MG63 (cell line): ENCODE results near the gene SAPCD2. TPM values are rescaled to one million over a fixed set of nuclear protein-coding genes. Genes with fewer than 3 reads are reported as not detected.

Experiments used
- DNase-seq: peaks from one replicate; pipeline ENCODE4 v3.0.0-alpha.2; 2020
- H3K27me3 ChIP-seq: fragments of 250-450 bp; sonication (Bioruptor Pico); 2 replicates; pipeline ENCODE4 v1.5.1; 2020; ENCODE audit warnings: mild to moderate bottlenecking, moderate library complexity
- H3K36me3 ChIP-seq: fragments of 250-450 bp; sonication (Bioruptor Pico); 2 replicates; pipeline ENCODE4 v1.5.1; 2020; ENCODE audit warnings: mild to moderate bottlenecking, moderate library complexity
- H3K4me3 ChIP-seq: fragments of 250-450 bp; sonication (Bioruptor Pico); 2 replicates; pipeline ENCODE4 v1.5.1; 2020; ENCODE audit warnings: mild to moderate bottlenecking, moderate library complexity
- H3K9me3 ChIP-seq: fragments of 250-450 bp; sonication (Bioruptor Pico); 2 replicates; pipeline ENCODE4 v1.5.1; 2020; ENCODE audit warnings: mild to moderate bottlenecking, moderate library complexity
- total RNA-seq: library from RNA; depleted of rRNA; stranded (reverse); fragments of >200 nt; shearing (Covaris generic); gene quantifications from 2 replicates; pipeline ENCODE4 v1.2.3, GENCODE V29; 2014; ENCODE audit warnings: low replicate concordance

Gene SAPCD2
- total RNA-seq, 1 experiment from 2014 or later, result 32.5 TPM

DNA sequence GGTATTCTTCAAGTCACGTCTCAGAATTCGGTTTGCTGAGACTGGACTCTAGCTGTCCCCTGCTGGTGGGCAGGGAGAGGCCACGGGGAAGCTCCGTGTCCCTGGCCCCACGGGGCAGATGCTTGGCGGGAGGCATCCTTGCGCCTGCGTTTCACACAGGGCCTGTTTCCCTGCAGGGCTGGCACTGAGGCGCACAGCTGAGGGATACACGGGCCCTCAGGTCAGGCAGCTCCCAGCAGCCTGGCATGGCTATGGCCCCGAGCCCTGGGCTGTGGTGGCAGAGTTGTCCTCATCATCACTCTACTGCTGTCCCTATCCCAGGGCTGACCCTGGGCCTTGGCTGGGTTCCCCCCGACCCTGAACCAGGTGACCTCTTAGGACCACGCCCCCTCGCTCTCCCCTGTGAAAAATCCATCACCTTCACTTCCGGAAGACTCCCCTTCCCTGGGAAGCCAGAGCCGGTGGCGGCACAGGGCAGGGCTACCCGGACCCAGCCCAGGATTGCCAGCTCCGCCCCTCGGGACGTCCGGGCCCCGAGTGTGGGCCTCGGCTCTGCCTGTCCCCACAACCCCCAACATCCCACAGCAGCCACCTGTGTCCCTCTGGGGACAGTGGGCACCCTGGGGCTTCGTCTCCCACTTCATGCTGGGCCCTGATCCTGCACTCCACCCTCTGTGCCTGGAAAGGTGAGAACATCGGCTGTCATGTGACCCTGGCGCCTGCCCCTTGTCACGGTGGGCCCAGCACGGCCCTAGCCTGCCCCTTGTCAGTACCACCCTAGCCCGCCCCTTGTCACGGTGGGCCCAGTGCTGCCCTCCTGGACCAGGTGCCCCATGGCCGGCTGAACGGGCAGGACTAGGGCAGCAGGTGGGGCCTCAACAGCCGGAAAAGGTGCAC, 39.1 kb upstream of the SAPCD2 start:
- Histone ChIP-seq H3K9me3 (no peaks in the 10 kb centered on the region), H3K27me3 (no peaks in the 10 kb centered on the region), H3K36me3 (peaks cover 14% of the 10 kb centered on the region), H3K4me3 (no peak overlapping the region)
- DNase-seq, result no peak

DNA sequence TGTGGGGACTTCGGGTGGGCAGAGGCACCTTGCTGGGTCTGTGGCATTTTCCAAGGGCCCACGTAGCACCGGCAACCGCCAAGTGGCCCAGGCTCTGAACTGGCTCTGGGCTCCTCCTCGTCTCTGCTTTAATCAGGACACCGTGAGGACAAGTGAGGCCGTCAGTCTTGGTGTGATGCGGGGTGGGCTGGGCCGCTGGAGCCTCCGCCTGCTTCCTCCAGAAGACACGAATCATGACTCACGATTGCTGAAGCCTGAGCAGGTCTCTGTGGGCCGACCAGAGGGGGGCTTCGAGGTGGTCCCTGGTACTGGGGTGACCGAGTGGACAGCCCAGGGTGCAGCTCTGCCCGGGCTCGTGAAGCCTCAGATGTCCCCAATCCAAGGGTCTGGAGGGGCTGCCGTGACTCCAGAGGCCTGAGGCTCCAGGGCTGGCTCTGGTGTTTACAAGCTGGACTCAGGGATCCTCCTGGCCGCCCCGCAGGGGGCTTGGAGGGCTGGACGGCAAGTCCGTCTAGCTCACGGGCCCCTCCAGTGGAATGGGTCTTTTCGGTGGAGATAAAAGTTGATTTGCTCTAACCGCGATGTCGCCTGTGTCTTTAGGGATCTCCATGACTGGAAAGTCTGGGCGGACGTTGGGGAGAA, 38.4 kb upstream of the SAPCD2 start:
- peaks cover 17% of the 10 kb centered on the region for H3K36me3 ChIP-seq
- no peak for DNase-seq
- no peaks in the 10 kb centered on the region for H3K27me3 ChIP-seq
- no peaks in the 10 kb centered on the region for H3K9me3 ChIP-seq
- H3K4me3 ChIP-seq, result no peak overlapping the region

DNA sequence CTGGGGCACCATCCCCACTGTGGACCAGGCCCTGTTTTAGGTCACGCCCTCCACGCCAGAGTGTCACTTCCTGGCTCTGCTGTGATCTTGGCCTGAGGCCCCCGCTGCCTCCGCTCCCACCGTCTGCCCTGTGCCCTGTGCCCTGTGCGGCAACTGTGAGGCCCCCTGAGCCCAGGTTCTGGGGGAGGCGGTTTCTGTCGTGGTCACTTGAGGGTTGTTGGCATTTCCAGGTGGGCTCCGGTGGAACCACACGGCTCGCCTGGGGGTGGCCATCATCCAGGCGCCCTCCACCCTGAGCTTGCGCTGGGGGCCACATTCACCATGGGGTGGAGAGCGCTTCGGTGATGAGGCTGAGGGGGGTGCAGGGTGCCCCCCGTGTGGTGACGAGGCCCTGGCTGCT, 37.6 kb upstream of the SAPCD2 start:
- no peak overlapping the region for H3K4me3 ChIP-seq
- no peaks in the 10 kb centered on the region for H3K9me3 ChIP-seq
- no peak for DNase-seq
- peaks cover 16% of the 10 kb centered on the region for H3K36me3 ChIP-seq
- no peaks in the 10 kb centered on the region for H3K27me3 ChIP-seq

DNA sequence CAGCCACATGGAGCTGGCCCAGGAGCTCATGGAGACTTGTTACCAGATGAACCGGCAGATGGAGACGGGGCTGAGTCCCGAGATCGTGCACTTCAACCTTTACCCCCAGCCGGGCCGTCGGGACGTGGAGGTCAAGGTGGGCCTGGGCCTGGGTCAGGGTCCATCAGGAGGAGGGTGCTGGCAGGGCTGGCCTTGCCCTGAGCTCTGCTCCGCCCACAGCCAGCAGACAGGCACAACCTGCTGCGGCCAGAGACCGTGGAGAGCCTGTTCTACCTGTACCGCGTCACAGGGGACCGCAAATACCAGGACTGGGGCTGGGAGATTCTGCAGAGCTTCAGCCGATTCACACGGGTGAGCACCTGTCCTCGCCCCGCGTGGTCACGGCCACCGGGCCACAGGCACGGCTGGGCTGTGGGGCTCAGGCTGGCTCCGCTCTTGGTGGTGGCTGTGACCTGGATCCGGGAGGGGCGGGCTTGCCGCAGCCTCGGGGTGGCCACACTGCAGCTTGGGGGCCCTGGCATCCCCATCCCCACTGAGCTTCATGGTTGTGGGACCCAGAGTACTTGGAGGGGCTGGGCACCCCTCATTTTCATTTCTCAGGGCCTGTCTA, 37.1 kb upstream of the SAPCD2 start:
- Histone ChIP-seq H3K4me3 (no peak overlapping the region), H3K36me3 (peaks cover 11% of the 10 kb centered on the region), H3K27me3 (no peaks in the 10 kb centered on the region), H3K9me3 (no peaks in the 10 kb centered on the region)
- no peak for DNase-seq

DNA sequence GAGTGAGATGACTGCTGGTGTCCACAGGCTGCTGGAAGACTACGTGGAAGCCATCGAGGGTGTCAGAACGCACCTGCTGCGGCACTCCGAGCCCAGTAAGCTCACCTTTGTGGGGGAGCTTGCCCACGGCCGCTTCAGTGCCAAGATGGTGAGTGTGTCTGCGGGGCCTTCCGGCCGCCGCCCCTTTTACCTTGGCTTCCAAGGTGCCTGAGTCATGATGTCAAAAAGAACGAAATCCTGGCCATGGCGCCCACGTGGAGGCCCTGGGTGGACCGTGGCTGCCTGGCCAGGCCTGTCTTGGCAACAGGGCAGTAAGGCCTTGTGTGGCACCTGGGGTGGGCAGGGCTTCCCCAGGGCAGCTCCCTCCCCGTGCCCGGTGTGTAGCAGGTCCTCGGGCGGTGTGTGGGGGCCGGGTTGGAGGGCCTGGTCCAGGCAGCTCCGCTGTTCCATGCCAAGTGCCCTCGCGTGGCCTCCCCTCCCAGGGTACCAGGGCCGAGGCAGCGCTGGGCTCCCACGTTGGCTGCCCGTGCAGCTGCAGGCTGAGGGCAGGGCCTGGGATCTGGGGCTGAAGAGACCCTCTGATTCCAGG, 36.4 kb upstream of the SAPCD2 start:
- Histone ChIP-seq H3K27me3 (no peaks in the 10 kb centered on the region), H3K36me3 (peaks cover 11% of the 10 kb centered on the region), H3K4me3 (no peak overlapping the region), H3K9me3 (no peaks in the 10 kb centered on the region)
- no peak for DNase-seq

DNA sequence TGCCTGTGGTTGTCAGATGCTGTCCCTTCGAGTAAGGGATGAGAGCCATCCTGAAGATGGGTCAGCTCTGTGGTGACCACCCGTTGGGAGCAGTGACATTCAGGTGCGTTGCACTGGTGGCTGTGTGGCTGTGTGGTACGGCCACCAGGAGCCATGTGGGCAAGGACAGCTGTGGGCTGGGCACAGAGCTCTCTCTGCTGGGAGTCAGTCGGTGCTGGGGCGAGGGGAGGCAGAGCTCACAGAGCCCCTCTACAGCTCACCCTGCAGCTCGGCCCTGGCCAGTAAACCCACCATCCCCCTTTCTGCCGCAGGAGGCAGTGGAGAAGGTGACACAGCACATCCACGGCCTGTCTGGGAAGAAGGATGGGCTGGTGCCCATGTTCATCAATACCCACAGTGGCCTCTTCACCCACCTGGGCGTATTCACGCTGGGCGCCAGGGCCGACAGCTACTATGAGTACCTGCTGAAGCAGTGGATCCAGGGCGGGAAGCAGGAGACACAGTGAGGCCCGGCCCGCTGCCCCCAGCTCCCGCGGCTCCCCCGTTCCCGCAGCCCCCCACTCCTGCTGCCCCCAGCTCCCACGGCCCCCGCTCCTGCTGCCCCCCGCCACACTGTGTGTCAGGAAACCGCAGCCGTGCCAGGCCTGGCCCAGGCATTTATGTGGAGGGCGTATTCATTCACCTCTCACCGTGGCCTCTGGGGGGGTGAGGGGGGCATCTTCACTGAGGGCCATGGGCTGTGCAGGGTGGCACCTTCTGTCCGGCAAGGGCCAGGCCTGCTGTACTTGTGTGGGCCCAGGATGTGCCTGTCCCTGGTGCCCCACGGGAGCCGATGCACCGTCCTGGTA, 35.7 kb upstream of the SAPCD2 start:
- Histone ChIP-seq H3K36me3 (peaks cover 17% of the 10 kb centered on the region), H3K27me3 (no peaks in the 10 kb centered on the region), H3K4me3 (no peak overlapping the region), H3K9me3 (no peaks in the 10 kb centered on the region)
- no peak for DNase-seq

DNA sequence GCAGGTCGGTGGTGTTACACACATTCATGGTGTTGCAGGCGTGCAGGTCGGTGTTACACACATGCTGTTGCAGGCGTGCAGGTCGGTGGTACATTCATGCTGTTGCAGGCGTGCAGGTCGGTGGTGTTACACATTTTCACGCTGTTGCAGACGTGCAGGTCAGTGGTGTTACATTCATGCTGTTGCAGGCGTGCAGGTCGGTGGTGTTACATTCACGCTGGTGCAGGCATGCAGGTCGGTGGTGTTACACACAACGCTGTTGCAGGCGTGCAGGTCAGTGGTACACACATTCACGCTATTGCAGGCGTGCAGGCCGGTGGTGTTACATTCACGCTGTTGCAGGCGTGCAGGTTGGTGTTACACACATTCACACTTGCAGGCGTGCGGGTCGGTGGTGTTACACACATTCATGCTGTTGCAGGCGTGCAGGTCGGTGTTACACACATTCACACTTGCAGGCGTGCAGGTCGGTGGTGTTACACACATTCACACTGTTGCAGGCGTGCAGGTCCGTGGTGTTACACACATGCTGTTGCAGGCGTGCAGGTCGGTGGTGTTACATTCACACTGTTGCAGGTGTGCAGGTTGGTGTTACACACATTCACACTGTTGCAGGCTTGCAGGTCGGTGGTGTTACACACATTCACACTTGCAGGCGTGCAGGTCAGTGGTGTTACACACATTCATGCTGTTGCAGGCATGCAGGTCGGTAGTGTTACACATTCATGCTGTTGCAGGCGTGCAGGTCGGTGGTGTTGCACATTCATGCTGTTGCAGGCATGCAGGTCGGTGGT, 33.0 kb upstream of the SAPCD2 start:
- Histone ChIP-seq H3K27me3 (no peaks in the 10 kb centered on the region), H3K9me3 (no peaks in the 10 kb centered on the region), H3K4me3 (no peak overlapping the region), H3K36me3 (peaks cover 24% of the 10 kb centered on the region)
- DNase-seq, result no peak

DNA sequence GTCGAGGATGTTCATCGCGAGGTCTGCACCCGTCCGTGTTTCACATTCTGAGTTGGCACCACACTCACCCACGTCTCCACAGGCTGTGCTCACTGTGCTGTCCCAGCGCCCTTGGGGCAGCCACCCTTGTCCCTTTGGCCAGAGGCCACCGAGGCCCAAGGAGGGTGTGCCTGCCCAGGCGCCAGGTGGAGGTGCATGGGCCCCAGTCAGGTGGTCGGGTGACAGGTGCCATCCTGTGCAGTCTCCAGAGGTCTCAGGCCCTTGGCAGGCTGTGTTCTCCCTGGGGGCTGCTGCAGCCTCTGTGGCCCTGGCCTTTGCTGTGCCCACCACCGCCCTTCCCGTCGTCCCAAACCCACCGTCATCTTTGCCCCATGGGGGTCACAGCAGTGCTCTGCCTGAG, 28.9 kb upstream of the SAPCD2 start:
- DNase-seq, result no peak
- peaks cover 33% of the 10 kb centered on the region for H3K36me3 ChIP-seq
- no peak overlapping the region for H3K4me3 ChIP-seq
- H3K27me3 ChIP-seq, result no peaks in the 10 kb centered on the region
- H3K9me3 ChIP-seq, result no peaks in the 10 kb centered on the region

DNA sequence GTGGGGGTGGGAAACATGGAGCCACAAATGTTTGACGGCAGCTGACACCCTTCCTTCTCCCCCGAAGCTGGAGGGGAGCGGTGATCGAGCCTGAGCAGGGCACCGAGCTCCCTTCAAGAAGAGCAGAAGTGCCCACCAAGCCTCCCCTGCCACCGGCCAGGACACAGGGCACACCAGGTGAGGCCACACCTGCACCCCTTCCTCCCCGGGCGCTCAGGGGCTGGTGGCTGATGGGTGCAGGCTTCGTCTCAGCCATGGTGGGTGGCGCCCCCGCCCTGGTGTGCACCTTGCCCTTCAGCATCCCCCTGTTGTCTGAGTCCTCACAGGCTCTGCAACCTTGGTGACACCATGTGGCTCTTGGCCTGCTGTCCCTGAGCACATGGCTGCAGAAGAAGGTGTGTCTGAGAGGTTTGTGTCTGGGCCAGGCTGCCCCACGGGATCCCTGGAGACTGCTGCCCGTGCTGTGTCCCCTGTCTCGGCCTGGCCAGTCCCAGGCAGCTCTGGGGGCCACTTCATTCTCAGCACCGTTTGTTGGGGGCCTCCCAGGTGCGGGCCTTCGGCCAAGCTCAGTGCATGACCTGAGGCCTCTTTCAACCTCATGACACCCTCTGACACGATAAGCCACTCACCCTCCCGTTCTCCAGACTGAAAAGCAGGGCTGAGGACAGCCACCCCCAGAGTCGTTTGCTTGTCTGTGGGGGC, 27.6 kb upstream of the SAPCD2 start:
- DNase-seq, result no peak
- H3K36me3 ChIP-seq, result peaks cover 36% of the 10 kb centered on the region
- H3K4me3 ChIP-seq, result no peak overlapping the region
- H3K9me3 ChIP-seq, result no peaks in the 10 kb centered on the region
- no peaks in the 10 kb centered on the region for H3K27me3 ChIP-seq

DNA sequence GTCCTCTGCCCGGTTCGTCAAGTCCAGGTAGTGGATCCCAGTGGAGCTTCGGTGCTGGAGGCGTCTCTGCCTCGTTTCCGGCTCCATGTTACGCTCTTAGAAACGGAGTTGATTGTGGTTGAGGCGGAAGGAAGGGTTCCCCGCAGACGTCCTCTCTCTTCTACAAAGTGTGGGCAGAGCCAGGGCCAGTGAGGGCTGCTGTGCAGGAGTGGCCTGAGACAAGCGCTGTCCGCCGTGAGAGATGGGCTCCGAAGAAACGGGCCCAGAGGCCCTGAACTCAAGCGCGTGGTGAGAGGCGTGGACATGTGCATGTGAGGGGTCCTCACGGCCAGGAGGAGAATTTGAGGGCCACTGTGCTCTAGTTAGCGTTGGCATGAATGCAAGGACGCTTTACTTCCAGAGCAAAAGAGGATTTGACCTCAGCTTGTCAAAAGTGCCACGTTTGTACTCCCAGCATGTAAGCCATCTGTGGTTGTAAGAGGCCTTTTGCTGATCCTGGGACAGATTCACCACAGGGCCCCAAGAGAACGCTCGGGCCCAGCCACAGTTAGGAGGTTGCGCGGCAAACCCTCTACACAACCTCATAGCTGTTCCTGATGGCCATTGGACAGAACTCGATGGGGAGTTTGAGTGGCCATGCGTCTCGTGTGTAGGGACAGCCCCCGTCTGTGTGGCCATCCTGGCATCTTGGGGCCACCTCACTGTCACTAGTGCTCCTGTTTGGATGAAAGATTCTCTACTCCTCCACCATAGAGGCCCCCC, 26.6 kb upstream of the SAPCD2 start:
- H3K4me3 ChIP-seq, result no peak overlapping the region
- no peak for DNase-seq
- no peaks in the 10 kb centered on the region for H3K27me3 ChIP-seq
- no peaks in the 10 kb centered on the region for H3K9me3 ChIP-seq
- peaks cover 38% of the 10 kb centered on the region for H3K36me3 ChIP-seq

DNA sequence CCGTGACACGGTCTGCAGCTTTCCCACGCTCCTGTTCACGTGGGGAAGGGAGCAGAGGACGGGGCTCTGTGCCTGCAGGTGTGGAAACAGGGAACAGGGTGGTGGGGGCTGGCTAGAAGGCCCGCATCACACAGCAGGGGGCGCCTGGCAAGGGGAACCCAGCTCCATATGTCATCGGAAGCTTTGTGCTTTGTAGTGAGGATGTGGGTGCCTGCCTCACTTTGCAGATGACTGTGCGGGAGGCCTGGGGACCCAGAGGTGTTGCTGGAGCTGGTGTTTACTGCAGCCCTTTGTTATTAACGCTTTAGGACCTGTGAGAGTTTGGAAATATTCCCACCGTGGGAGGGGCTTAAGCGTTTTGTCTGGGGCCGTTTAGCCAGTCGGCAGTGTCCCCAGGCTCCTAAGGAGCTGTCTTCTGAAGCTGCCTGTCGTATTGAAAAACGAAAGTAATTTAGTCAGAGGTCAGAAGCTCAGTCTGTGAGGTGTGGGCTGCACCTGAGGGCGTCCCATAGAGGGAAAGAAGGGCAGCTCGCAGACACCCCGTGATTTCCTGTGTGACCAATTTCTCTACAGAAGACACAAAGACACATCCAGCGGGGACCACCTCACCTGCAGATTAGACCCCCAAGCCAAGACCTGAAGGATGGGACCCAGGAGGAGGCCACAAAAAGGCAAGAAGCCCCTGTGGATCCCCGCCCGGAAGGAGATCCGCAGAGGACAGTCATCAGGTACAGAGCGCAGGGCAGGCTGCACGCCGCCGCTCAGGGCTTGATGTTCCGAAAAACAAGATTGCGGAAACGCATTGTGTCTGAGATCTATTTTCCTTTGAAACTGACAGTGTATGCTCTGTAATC, 25.5 kb upstream of the SAPCD2 start:
- Histone ChIP-seq H3K36me3 (peaks cover 31% of the 10 kb centered on the region), H3K27me3 (no peaks in the 10 kb centered on the region), H3K4me3 (no peak overlapping the region), H3K9me3 (no peaks in the 10 kb centered on the region)
- no peak for DNase-seq

DNA sequence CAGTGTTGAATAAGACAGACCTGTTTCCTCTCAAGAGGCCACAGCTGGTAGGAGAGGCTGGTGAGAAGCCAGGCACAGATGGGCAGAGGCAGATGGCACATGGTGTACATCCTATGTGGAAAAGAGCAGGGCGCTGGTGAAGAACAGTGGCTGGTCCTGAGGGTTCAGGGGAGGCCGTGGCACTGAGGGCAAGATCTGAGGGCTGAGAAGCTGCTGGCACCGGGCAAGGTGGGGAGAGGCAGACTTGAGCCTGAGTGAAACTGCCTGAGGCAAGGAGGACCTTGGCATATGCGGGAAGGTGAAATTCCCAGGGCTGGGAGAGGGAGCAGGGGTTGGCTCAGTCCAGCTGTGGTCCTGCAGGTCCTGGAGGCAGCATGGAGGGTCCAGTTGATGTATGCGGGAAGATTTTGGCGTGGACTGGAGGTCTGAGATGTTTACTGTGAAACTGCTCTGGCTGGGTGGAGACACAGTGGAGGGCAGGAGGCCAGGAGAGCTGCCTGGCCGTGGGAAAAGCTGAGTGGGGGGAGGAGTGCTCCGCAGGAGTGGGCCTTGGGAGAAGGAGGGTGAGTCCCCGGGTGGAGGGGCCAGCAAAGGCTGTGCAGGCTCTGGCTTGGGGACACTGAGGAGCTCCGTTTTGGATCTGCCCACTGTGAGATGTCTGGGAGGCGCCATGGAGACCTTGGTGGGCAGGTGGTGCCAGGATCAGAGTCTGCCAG, 19.0 kb upstream of the SAPCD2 start:
- H3K27me3 ChIP-seq, result no peaks in the 10 kb centered on the region
- H3K4me3 ChIP-seq, result no peak overlapping the region
- no peak for DNase-seq
- H3K36me3 ChIP-seq, result peaks cover 11% of the 10 kb centered on the region
- H3K9me3 ChIP-seq, result no peaks in the 10 kb centered on the region

DNA sequence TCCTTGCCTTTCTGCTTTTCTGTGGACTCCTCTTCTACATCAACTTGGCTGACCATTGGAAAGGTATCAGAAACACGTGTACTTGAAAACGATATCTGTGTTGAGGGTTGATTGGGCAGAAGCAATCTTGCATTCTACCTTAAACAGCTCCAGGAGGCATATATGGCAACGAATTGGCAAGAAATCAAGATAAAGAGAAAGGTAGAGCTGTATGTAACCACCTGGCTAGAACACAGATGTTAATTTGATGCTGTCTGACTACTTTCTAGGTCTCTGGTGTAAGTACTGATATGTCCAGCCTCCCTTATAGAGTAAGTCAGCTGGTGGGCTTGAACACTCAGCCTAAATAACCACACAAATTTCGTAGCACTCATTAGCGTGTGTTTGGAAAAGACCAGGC, 17.8 kb upstream of the SAPCD2 start:
- no peak for DNase-seq
- Histone ChIP-seq H3K27me3 (no peaks in the 10 kb centered on the region), H3K4me3 (peak overlapping the region; percentile 62), H3K36me3 (peaks cover 17% of the 10 kb centered on the region), H3K9me3 (no peaks in the 10 kb centered on the region)
